ENCODE results near the gene MUC13. TPM values are rescaled to one million over a fixed set of nuclear protein-coding genes. Genes with fewer than 3 reads are reported as not detected.

Gene MUC13
- total RNA-seq, 1 donor from 2014 or later, result not detected

GRCh38 chr3:124860599-124860998 is 74.0 kb downstream of the MUC13 start:
- H3K36me3 Mint-ChIP-seq (ENCODE audit: insufficient read depth), result peaks cover 6% of the 10 kb centered on the region
- H3K27ac Mint-ChIP-seq, result no peak overlapping the region
- H3K4me1 Mint-ChIP-seq (ENCODE audit: low read depth), result peaks cover 15% of the 10 kb centered on the region
- H3K4me3 Mint-ChIP-seq (ENCODE audit: low read depth), result no peak overlapping the region
- no peaks in the 10 kb centered on the region for H3K27me3 Mint-ChIP-seq
- no peak for TF ChIP-seq CTCF (IDR thresholded peaks at IDR 0.05; ENCODE audit: unreplicated experiment)
- no peaks in the 10 kb centered on the region for H3K9me3 Mint-ChIP-seq (ENCODE audit: low read depth)
- DNase-seq (ENCODE audit: low spot score, unreplicated experiment), result no peak

GRCh38 chr3:124859025-124859424 is 75.5 kb downstream of the MUC13 start:
- Mint-ChIP-seq H3K9me3 (ENCODE audit: low read depth) (no peaks in the 10 kb centered on the region), H3K4me3 (ENCODE audit: low read depth) (peak overlapping the region; percentile 11), H3K27me3 (no peaks in the 10 kb centered on the region), H3K4me1 (ENCODE audit: low read depth) (peaks cover 15% of the 10 kb centered on the region), H3K36me3 (ENCODE audit: insufficient read depth) (peaks cover 9% of the 10 kb centered on the region), H3K27ac (peak overlapping the region; percentile 35)
- TF ChIP-seq CTCF (IDR thresholded peaks at IDR 0.05; ENCODE audit: unreplicated experiment), result no peak
- DNase-seq (ENCODE audit: low spot score, unreplicated experiment), result no peak

GRCh38 chr3:124858275-124858674 is 76.3 kb downstream of the MUC13 start:
- peaks cover 9% of the 10 kb centered on the region for H3K36me3 Mint-ChIP-seq (ENCODE audit: insufficient read depth)
- H3K9me3 Mint-ChIP-seq (ENCODE audit: low read depth), result no peaks in the 10 kb centered on the region
- peaks cover 15% of the 10 kb centered on the region for H3K4me1 Mint-ChIP-seq (ENCODE audit: low read depth)
- no peak for TF ChIP-seq CTCF (IDR thresholded peaks at IDR 0.05; ENCODE audit: unreplicated experiment)
- H3K27ac Mint-ChIP-seq, result no peak overlapping the region
- H3K4me3 Mint-ChIP-seq (ENCODE audit: low read depth), result no peak overlapping the region
- DNase-seq (ENCODE audit: low spot score, unreplicated experiment), result no peak
- H3K27me3 Mint-ChIP-seq, result no peaks in the 10 kb centered on the region

DNA sequence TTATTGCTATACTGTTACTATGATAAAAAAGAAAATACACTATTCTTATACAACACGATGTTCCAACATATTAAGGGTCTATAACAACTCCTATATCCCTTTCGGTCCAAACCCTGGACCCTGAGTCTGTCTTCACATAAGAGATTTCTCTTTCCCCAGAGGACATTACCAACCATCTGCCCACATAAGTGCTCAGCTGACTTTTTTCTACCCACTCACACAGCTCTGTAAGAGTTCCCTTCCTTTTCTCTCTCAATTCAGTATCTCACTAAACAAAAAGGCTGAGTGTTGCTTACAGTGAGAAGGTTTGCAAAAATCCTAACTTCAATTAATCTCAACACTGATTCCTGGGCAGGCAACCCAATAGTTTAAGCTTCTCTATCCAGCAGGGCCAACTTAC is 77.9 kb downstream of the MUC13 start:
- Mint-ChIP-seq H3K27ac (no peak overlapping the region), H3K4me1 (ENCODE audit: low read depth) (peaks cover 15% of the 10 kb centered on the region), H3K4me3 (ENCODE audit: low read depth) (no peak overlapping the region), H3K36me3 (ENCODE audit: insufficient read depth) (peaks cover 10% of the 10 kb centered on the region), H3K27me3 (no peaks in the 10 kb centered on the region), H3K9me3 (ENCODE audit: low read depth) (no peaks in the 10 kb centered on the region)
- no peak for DNase-seq (ENCODE audit: low spot score, unreplicated experiment)
- TF ChIP-seq CTCF (IDR thresholded peaks at IDR 0.05; ENCODE audit: unreplicated experiment), result no peak

Other genes starting within 250 kb of the MUC13 start
- 49.0 and 50.3 TPM in 2 replicates for gene UMPS, start 204.3 kb downstream of the MUC13 start, total RNA-seq
- 58.8 and 65.4 TPM in 2 replicates for gene ITGB5, start 47.4 kb downstream of the MUC13 start, total RNA-seq
- gene HEG1, start 121.2 kb upstream of the MUC13 start, total RNA-seq, result 4.1 and 7.2 TPM in 2 replicates